Activated T-cell treated with anti-CD3 and anti-CD28 coated beads for 48 hours (primary cell): ENCODE results near the gene TIGD1.
"Not testable (repeated sequence)": the region's sequence is repeated elsewhere in the genome, so short reads cannot be mapped to it uniquely, and the experiment has no call there.

ENCODE experiments used
- DNase-seq: peaks from one replicate; pipeline ENCODE4 v3.0.0-alpha.2; 2020; ENCODE audit warnings: low read depth

Gene TIGD1

GRCh38 chr2:232570481-232570880, 20.1 kb upstream of the TIGD1 start:
- DNase-seq, result not testable (repeated sequence)

- DNase-seq, result no peak
Measured at GRCh38 chr2:232569541-232569940, 19.2 kb upstream of the TIGD1 start.

GRCh38 chr2:232568161-232568560, 17.8 kb upstream of the TIGD1 start:
- DNase-seq, result no peak

DNA sequence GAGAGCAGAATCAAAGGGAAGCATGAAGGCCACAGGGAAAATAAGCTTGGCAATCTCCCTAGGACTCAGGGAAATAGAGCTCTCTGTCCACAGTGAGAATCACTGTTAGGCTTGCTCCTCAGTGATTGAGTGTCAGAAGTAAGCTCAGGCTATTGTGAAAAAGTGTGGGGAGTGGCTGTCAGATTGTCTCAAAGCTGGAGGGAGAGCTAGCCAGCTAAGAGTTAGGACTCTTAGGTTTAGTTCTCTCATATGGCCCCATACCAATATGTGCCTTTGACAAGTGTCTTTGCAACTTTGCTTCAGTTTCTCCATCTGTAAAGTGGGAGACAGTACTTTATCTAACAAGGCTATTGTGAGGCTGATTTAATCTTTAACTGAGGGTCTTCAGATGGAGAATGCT, 17.4 kb upstream of the TIGD1 start:
- DNase-seq, result no peak

GRCh38 chr2:232563580-232563979, 13.2 kb upstream of the TIGD1 start:
- DNase-seq, result no peak

- DNase-seq, result no peak
Measured at GRCh38 chr2:232562515-232563151, 12.3 kb upstream of the TIGD1 start.

DNA sequence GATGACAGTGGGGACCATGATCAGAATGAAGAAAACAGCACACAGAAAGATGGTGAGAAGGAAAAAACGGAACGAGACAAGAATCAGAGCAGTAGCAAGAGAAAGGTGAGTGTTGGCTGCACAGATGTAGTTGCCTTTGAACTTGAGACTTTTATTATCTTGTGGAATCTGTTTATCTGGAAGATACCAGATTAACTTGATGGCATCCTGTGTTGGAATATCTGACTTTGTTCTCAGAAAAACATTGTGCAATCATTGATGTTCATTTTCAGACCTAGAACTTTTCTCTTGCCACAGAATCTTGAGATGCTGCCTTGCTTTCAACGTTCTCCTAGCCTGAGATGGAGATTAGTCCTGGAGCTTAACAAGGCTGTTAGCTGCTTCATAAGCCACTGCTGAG, 6.1 kb upstream of the TIGD1 start:
- DNase-seq, result no peak

DNA sequence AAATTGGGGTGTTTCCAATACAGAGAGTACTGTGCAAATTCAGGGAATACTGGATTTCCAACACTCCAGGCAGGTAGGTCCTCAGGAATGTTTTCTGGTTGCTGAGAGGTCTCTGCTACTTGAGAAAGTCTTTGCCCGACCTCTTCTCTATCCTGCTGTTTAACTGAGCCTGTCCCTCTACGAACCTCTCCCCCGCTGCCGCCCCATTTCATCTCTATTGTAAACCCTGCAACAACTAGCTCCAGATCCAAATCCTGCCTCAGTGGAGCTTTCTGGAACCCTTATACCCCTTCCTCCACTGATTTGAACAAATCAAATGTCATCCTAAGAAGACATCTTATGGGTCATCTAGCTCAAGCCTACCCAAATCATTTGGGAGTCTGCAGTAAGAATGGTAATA, 1.4 kb upstream of the TIGD1 start:
- no peak for DNase-seq

DNA sequence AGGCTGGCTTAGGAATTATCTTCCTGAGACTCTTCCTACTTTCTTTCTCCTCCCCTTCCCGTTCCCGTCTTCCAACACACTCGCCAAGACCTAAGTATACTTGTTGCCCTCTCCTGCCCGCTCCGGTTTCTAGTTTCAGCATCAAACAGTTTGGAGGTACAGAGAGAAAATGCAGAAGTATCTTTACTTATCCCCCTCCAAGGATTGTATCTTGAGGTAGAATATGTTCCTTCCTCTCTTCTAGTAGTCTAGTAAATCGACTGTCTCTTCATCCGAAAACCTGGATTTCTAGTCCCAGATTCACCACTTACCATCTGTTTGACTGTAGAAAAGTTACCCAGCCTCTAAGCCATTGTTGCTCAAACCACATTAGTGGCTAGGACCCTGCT, 887 bp upstream of the TIGD1 start:
- DNase-seq, result no peak

DNA sequence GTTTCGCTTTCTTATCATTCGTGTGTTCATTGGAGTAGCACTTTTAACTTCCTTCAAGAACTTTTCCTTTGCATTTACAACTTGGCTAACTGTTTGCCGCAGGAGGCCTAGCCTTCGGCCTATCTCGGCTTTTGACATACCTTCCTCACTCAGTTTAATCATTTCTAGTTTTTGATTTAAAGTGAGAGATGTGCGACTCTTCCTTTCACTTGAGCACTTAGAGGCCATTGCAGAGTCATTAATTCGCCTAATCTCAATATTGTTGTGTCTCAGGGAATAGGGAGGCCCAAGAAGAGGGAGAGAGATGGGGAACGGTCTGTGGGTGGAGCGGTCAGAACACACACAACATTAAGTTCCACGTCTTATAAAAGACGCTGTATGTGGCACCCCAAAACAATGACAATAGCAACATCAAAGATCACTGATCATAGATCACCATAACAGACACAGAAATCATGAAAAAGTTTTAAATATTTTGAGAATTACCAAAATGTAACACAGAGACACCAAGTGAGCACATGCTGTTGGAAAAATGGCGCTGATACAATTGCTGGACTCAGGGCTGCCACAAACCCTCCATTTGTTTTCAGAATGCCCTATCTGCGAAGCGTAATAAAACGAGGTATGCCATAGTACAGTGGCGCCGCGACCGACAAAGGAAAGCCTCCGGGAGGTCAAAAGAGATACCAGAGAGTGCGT, 553 bp downstream of the TIGD1 start:
- no peak for DNase-seq

DNA sequence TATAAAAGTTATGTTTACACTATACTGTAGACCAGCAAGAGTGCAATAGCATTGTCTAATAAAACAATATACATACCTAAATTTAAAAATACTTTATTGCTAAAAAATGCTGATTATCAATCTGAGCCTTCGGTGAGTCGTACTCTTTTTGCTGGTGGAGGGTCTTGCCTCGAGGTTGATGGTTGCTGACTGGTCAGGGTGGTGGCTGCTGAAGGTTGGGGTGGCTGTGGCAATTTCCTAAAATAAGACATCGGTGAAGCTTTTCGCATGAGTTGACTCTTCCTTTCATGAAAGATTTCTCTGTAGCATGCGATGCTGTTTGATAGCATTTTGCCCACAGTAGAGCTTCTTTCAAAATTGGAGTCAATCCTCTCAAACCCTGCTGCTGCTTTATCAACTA, 2.4 kb downstream of the TIGD1 start:
- DNase-seq, result no peak

DNA sequence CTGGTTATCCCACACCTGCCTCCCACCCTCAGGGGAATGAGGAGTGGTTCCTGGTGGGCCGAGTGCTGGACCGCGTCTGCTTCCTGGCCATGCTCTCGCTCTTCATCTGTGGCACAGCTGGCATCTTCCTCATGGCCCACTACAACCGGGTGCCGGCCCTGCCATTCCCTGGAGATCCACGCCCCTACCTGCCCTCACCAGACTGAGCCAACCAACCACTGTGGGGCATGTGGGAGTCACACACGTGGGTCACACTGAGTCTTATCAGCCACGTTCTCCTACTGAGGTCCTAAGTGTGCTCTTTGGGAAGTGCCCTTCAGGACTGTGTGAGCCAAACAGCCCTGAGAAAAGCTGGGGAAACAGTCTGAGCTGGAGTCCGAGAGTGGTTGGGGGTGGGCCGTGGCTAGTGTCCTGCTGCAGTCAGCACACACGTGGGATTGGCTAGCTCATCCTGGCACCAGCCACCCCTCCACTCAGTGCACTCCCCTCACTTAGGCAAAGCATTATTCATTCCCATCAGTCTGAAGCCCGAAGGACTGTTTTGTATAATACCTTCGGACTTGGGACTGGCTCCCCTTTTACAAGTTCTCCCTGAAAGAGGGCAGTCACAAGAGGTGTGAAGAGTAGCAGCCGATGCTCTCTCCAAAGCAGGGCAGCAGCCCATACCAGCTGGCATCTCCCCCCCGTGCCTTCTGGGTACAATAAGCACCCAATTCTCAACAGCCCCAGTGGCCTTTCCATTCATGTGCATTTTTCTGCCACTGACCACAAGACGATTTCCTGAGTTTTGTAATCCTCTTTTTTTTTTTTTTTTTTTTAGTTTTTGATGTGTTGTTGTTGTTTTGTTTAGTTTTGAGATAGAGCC, 4.6 kb downstream of the TIGD1 start:
- no peak for DNase-seq

- DNase-seq, result no peak
Measured at GRCh38 chr2:232544674-232545073, 5.7 kb downstream of the TIGD1 start.

GRCh38 chr2:232543928-232544631, 6.3 kb downstream of the TIGD1 start:
- no peak for DNase-seq

DNA sequence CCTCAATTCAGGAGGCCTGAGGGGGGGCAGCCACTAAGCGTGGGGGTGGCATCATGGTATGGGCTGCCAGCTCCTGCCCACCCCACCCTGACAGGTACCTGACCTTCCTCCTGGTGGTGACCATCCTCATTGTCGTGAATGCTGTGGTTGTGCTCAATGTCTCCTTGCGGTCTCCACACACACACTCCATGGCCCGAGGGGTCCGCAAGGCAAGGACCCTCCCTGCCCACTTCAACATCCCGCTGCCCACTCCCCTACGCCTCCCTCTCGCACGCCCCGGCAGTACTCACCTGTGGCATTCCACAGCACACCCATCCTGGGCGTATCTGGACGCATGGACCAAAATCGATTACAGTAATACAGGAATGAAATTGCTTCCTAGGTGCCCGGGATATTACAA, 6.9 kb downstream of the TIGD1 start:
- DNase-seq, result no peak

- DNase-seq, result no peak
Measured at GRCh38 chr2:232542715-232543467, 7.5 kb downstream of the TIGD1 start.

- DNase-seq, result no peak
Measured at GRCh38 chr2:232541961-232542714, 8.2 kb downstream of the TIGD1 start.

DNA sequence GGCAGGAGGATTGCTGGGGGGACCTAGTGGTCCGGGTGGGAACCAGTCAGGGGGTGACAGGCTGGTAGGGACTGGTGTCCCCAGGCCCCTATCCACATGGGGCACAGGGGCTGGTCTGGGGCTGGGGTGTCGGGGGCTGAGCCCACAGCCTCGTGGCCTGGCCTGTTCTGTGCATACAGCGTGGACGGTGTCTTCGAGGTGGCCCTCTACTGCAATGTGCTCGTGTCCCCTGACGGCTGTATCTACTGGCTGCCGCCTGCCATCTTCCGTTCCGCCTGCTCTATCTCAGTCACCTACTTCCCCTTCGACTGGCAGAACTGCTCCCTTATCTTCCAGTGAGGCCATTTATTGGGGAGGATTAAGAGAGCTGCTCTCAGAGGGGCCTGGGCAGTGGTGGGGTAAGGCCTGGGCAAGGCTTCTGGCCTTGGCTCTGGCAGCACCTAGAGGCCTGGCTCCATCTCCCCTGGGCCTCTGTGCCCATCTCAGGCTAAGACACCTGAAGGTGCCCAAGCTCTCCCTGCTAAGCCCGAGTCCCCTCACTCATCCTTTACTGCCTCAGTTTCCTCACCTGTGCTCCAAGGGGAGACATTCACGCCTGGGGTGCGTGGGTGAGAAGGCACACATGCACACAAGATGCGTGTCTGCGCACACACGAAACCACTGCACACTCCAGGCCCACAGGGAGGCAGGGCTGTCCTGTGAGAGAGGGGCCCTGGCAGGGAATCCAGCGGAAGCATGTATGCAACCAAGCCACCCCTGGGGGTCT, 9.0 kb downstream of the TIGD1 start:
- DNase-seq, result no peak

DNA sequence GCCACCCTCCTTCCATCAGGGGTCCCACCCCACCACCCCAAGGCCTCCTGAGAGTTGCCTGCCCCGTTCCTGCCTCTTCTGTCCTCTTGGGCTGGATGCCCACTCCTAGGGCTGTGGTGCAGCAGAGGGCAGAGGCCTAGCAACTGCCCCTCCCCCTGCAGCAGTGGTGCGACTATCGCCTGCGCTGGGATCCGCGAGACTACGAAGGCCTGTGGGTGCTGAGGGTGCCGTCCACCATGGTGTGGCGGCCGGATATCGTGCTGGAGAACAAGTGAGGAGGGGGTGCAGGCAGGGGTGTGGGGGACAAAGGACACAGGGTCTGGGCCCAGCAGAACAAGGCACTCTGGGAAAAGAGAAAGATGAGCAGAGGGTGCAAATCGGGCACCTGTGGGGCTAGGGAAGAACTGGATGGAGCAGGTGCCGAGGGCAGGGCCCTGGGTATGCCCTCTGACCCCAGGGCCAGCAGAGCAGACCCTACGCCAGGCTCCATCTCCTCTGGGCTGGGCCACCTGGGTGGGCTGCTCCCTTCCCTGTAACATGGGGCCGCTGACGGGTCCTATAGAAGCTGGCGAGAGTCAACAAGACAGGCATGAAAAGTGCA, 9.8 kb downstream of the TIGD1 start:
- DNase-seq, result no peak
